Hippocampal formation (tissue), 2 donors: ENCODE results near the gene NMNAT3.

Experiments used
- DNase-seq, 2 donors: peaks; one replicate each; lab custom pipeline; 2025; lab: John Stamatoyannopoulos, UW

The NMNAT3 gene

GRCh38 chr3:139541532-139542288 lies 136.1 kb downstream of the NMNAT3 start:
- no peak for DNase-seq

GRCh38 chr3:139540651-139541531 lies 136.9 kb downstream of the NMNAT3 start:
- peak; percentile 67 to 68 for DNase-seq

- peak in 1 of 2 donors; percentile 27 for DNase-seq
These were observed 139.0 kb downstream of the NMNAT3 start for GRCh38 chr3:139538733-139539132.

GRCh38 chr3:139537795-139538621 lies 139.8 kb downstream of the NMNAT3 start:
- DNase-seq, result no peak

- no peak for DNase-seq
These were observed 140.4 kb downstream of the NMNAT3 start for GRCh38 chr3:139537361-139537760.

GRCh38 chr3:139534992-139535879 lies 142.5 kb downstream of the NMNAT3 start:
- DNase-seq, result peak; percentile 50 to 56

GRCh38 chr3:139534455-139534812 lies 143.3 kb downstream of the NMNAT3 start:
- DNase-seq, result peak in 1 of 2 donors; percentile 56

GRCh38 chr3:139533781-139534454 lies 143.9 kb downstream of the NMNAT3 start:
- DNase-seq, result peak; percentile 26 to 30

GRCh38 chr3:139532976-139533375 lies 144.8 kb downstream of the NMNAT3 start:
- peak; percentile 59 for DNase-seq

- no peak for DNase-seq
These were observed 147.1 kb downstream of the NMNAT3 start for GRCh38 chr3:139530717-139531116.

GRCh38 chr3:139529662-139530061 lies 148.1 kb downstream of the NMNAT3 start:
- DNase-seq, result no peak

- no peak for DNase-seq
These were observed 148.8 kb downstream of the NMNAT3 start for GRCh38 chr3:139528924-139529323.

GRCh38 chr3:139528281-139528680 lies 149.5 kb downstream of the NMNAT3 start:
- DNase-seq, result no peak

- no peak for DNase-seq
These were observed 150.5 kb downstream of the NMNAT3 start for GRCh38 chr3:139527265-139527664.

- DNase-seq, result no peak
These were observed 151.6 kb downstream of the NMNAT3 start for GRCh38 chr3:139526146-139526545.

- no peak for DNase-seq
These were observed 152.7 kb downstream of the NMNAT3 start for GRCh38 chr3:139524841-139525636.

- DNase-seq, result no peak
These were observed 154.1 kb downstream of the NMNAT3 start for GRCh38 chr3:139523718-139524117.

GRCh38 chr3:139523166-139523565 lies 154.6 kb downstream of the NMNAT3 start:
- DNase-seq, result no peak

GRCh38 chr3:139522421-139522820 lies 155.4 kb downstream of the NMNAT3 start:
- no peak for DNase-seq

GRCh38 chr3:139521816-139522215 lies 156.0 kb downstream of the NMNAT3 start:
- DNase-seq, result no peak
